Prostate gland (tissue), 2 donors: ENCODE measurements around the gene RTP5. TPM values are rescaled to one million over a fixed set of nuclear protein-coding genes. Genes with fewer than 3 reads are reported as not detected.
A peak's percentile ranks its signal among the peaks of the same experiment; 100 is the strongest.

Experiments
- DNase-seq: peaks from one replicate; pipeline ENCODE4 v3.0.0-alpha.2; 2019; ENCODE audit warnings: low spot score
- H3K27ac ChIP-seq, 2 donors: fragments of 200-600 bp; sonication (generic); 2 replicates each; pipeline ENCODE4 v1.5.1; 2017 to 2019
- H3K27me3 ChIP-seq: fragments of 200-600 bp; sonication (generic); replicated peaks from 2 replicates; pipeline ENCODE4 v1.5.1; 2019; ENCODE audit not compliant: insufficient read depth
- H3K36me3 ChIP-seq, 2 donors: fragments of 200-600 bp; sonication (generic); 1 replicate in 1 of 2; 2 replicates in 1 of 2; pipeline versions ENCODE4 v1.5.1 to v1.8.1; 2017 to 2019
- H3K4me1 ChIP-seq: fragments of 200-600 bp; sonication (generic); replicated peaks from 2 replicates; pipeline ENCODE4 v1.5.1; 2019
- H3K4me3 ChIP-seq, 2 donors: fragments of 200-600 bp; sonication (generic); 2 replicates each; pipeline ENCODE4 v1.5.1; 2017 to 2019
- H3K9me3 ChIP-seq: fragments of 200-600 bp; sonication (generic); 2 replicates; pipeline ENCODE4 v1.5.1; 2017
- CTCF ChIP-seq, 4 experiments: fragments of 200-600 bp in 2 of 4; fragments of 450-650 bp in 2 of 4; sonication (generic) in 2 of 4; IDR thresholded peaks; 1 replicate in 3 of 4; 2 replicates in 1 of 4; pipeline ENCODE4 v1.5.1; 2016 to 2019; ENCODE audit warnings: antibody characterized with exemption in 4 of 4, mild to moderate bottlenecking in 2 of 4, moderate library complexity in 2 of 4
- POLR2A ChIP-seq: fragments of 450-650 bp; IDR thresholded peaks from one replicate; pipeline ENCODE4 v1.6.1; 2016; ENCODE audit warnings: antibody characterized with exemption, mild to moderate bottlenecking
- POLR2AphosphoS5 ChIP-seq: sonication (generic); formaldehyde crosslinking; IDR thresholded peaks from one replicate; pipeline ENCODE4 v1.6.1; 2017; ENCODE audit warnings: antibody characterized with exemption
- WGBS: methylation state at CpG from one replicate; pipeline ENCODE4 v1.1.5; 2018; 5-methylcytosine and 5-hydroxymethylcytosine counted together
- intact Hi-C: fragments of 100-400 bp; cut with DNase I; formaldehyde crosslinking; loops from one replicate; pipeline ENCODE4 v1.14.2; 2022
- total RNA-seq, 2 donors: library from RNA; depleted of rRNA; stranded (reverse); fragments of >200 nt; gene quantifications; one replicate each; pipeline ENCODE4 v1.1.0, GENCODE V29; 2016

RTP5 gene
- total RNA-seq, 2 donors from 2014 or later = 0.14 to 0.28 TPM

- no peak for DNase-seq
- TF ChIP-seq POLR2AphosphoS5 (no peak), CTCF (IDR thresholded peaks at IDR 0.05) (no peak), POLR2A (no peak)
- no peak overlapping the region for H3K4me3 ChIP-seq
Measured at GRCh38 chr2:241886840-241887447, 17.4 kb downstream of the RTP5 start.

GRCh38 chr2:241887806-241888522 lies 18.4 kb downstream of the RTP5 start:
- no peak for TF ChIP-seq POLR2A
- TF ChIP-seq POLR2AphosphoS5 = no peak
- no peak for TF ChIP-seq CTCF (IDR thresholded peaks at IDR 0.05)
- H3K9me3 ChIP-seq = no peaks in the 10 kb centered on the region
- peaks cover 22% of the 10 kb centered on the region for H3K4me1 ChIP-seq
- no peak for DNase-seq
- H3K4me3 ChIP-seq = no peak overlapping the region
- WGBS = 84% methylated on average over 24 of the region's 24 CpGs
- intact Hi-C loops = loop anchor here (10.0 kb wide), 1 partner anchor 47 kb away; no protein-coding TSS in a partner anchor
- no peaks in the 10 kb centered on the region for H3K36me3 ChIP-seq
- no peak overlapping the region for H3K27ac ChIP-seq
- no peaks in the 10 kb centered on the region for H3K27me3 ChIP-seq

More at GRCh38 chr2:241886840-241887447, 17.4 kb downstream of the RTP5 start:
- WGBS = 94% methylated on average over 19 of the region's 19 CpGs
- H3K27me3 ChIP-seq = no peaks in the 10 kb centered on the region
- H3K27ac ChIP-seq = no peak overlapping the region
- intact Hi-C loops = loop anchor here (10.0 kb wide), 1 partner anchor 48 kb away; no protein-coding TSS in a partner anchor
- no peaks in the 10 kb centered on the region for H3K9me3 ChIP-seq
- H3K36me3 ChIP-seq = no peaks in the 10 kb centered on the region
- peaks cover 12% of the 10 kb centered on the region for H3K4me1 ChIP-seq

- no peak overlapping the region for H3K4me3 ChIP-seq
- TF ChIP-seq CTCF (IDR thresholded peaks at IDR 0.05) (no peak), POLR2A (no peak), POLR2AphosphoS5 (no peak)
- no peaks in the 10 kb centered on the region for H3K9me3 ChIP-seq
- intact Hi-C loops = loop anchor here (10.0 kb wide), 1 partner anchor 46 kb away; no protein-coding TSS in a partner anchor
- no peaks in the 10 kb centered on the region for H3K27me3 ChIP-seq
- no peak overlapping the region for H3K27ac ChIP-seq
- 81% methylated on average over 5 of the region's 6 CpGs for WGBS
- DNase-seq = no peak
- H3K4me1 ChIP-seq = peaks cover 26% of the 10 kb centered on the region
- H3K36me3 ChIP-seq = no peaks in the 10 kb centered on the region
Measured at GRCh38 chr2:241888641-241889040, 19.1 kb downstream of the RTP5 start.

- Histone ChIP-seq H3K36me3 (no peaks in the 10 kb centered on the region), H3K9me3 (no peaks in the 10 kb centered on the region), H3K4me1 (peaks cover 26% of the 10 kb centered on the region), H3K27me3 (no peaks in the 10 kb centered on the region), H3K27ac (peak overlapping the region; percentile 90 to 93), H3K4me3 (no peak overlapping the region)
- TF ChIP-seq POLR2A (no peak), POLR2AphosphoS5 (peak; percentile 79)
- peak; percentile 82 for DNase-seq
- intact Hi-C loops = no loop called here
- WGBS = 52% methylated on average over 29 of the region's 29 CpGs
Measured at GRCh38 chr2:241890524-241891235, 21.2 kb downstream of the RTP5 start.

GRCh38 chr2:241891315-241891987 lies 21.9 kb downstream of the RTP5 start:
- Histone ChIP-seq H3K4me1 (peaks cover 29% of the 10 kb centered on the region), H3K36me3 (no peaks in the 10 kb centered on the region), H3K9me3 (no peaks in the 10 kb centered on the region), H3K27ac (peak overlapping the region; percentile 90 to 93), H3K4me3 (no peak overlapping the region), H3K27me3 (no peaks in the 10 kb centered on the region)
- WGBS = 54% methylated on average over 27 of the region's 27 CpGs
- DNase-seq = peak; percentile 40
- TF ChIP-seq POLR2AphosphoS5 (no peak), CTCF (IDR thresholded peaks at IDR 0.05) (no peak), POLR2A (no peak)
- intact Hi-C loops = no loop called here
